Measurements from ENCODE around the gene SFMBT1. TPM values are rescaled to one million over a fixed set of nuclear protein-coding genes. Genes with fewer than 3 reads are reported as not detected.

The SFMBT1 gene
- total RNA-seq, 1 donor from 2014 or later = 9.1 TPM

DNA sequence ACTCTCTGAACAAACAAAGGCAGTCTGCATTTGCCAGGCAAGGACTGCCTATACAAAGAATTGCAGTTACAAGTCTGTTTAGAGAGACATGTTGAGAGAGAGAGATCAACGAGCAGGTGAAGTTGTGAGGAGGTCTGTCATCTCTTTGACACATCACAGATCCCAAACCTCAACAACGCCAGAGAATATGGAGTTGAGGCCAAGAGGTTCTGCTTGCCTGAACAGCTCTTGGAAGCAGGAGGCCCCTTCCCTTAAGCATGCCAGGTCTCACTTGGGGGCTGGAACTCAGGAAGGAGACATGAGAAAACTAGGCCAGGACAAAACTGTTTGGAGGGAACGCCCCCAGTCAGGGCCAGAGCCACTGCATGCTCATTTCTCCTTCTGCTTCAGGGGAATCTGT lies 188.7 kb downstream of the SFMBT1 start:
- Histone ChIP-seq H3K4me3 (no peak overlapping the region), H3K27me3 (no peaks in the 10 kb centered on the region), H3K9me3 (no peaks in the 10 kb centered on the region), H3K27ac (no peak overlapping the region), H3K4me1 (no peaks in the 10 kb centered on the region), H3K36me3 (no peaks in the 10 kb centered on the region)
- no peak for DNase-seq (ENCODE audit: extremely low spot score in 2 of 2)
- intact Hi-C loops (cut with DNase I) = no loop called here
- TF ChIP-seq POLR2AphosphoS5 (IDR thresholded peaks at IDR 0.05; ENCODE audit: insufficient read depth in 1 of 2, low read depth in 1 of 2) = no peak
- no peak for TF ChIP-seq CTCF (IDR thresholded peaks at IDR 0.05)
- TF ChIP-seq POLR2A (IDR thresholded peaks at IDR 0.05) = no peak

DNA sequence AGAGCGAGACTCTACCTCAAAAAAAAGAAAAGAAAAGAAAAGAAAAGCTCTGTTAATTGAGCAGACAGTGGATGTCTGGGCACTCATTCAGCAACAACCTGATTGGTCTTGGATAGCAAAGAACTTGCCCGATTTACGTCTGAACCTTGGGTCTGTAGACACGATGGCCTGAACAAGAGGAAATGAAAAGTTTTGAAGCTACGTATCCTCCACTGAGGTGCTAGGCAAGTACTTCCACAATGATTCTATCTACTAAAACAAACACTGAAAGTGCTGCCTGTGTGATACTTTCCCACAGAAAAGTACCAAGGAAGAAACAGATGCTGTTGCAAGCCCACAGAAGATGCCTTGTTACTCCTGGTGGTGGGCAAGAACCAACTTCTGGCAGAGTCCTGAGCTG lies 189.2 kb downstream of the SFMBT1 start:
- no peaks in the 10 kb centered on the region for H3K27me3 ChIP-seq
- no peak overlapping the region for H3K27ac ChIP-seq
- H3K4me1 ChIP-seq = no peaks in the 10 kb centered on the region
- H3K36me3 ChIP-seq = no peaks in the 10 kb centered on the region
- H3K4me3 ChIP-seq = no peak overlapping the region
- intact Hi-C loops (cut with DNase I) = no loop called here
- no peak for DNase-seq (ENCODE audit: extremely low spot score in 2 of 2)
- TF ChIP-seq POLR2A (IDR thresholded peaks at IDR 0.05) = no peak
- no peak for TF ChIP-seq CTCF (IDR thresholded peaks at IDR 0.05)
- no peak for TF ChIP-seq POLR2AphosphoS5 (IDR thresholded peaks at IDR 0.05; ENCODE audit: insufficient read depth in 1 of 2, low read depth in 1 of 2)
- no peaks in the 10 kb centered on the region for H3K9me3 ChIP-seq

DNA sequence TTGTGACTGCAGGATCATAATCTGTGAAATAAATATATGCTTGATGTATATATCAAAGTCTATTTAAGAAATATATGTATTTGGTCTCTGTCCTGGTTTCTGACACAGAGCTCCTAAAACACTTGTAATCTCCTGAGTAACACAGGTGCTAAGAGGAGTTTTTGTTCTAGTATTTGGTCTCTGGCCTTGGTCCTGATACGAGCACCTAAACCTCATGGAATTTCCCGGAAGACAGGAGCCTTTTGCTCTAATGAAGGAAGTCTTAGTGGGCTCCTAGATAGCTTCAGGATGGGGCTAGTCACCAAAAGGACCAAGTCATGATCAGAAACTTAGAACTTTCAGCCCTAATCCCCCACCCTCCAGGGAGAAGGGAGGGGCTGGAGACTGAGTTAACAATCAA lies 191.9 kb downstream of the SFMBT1 start:
- Histone ChIP-seq H3K27ac (no peak overlapping the region), H3K36me3 (peaks cover 0 to 15% of the 10 kb centered on the region in 2 donors), H3K4me1 (no peaks in the 10 kb centered on the region), H3K9me3 (no peaks in the 10 kb centered on the region), H3K4me3 (no peak overlapping the region), H3K27me3 (no peaks in the 10 kb centered on the region)
- no peak for TF ChIP-seq CTCF (IDR thresholded peaks at IDR 0.05)
- TF ChIP-seq POLR2A (IDR thresholded peaks at IDR 0.05) = no peak
- no peak for TF ChIP-seq POLR2AphosphoS5 (IDR thresholded peaks at IDR 0.05; ENCODE audit: insufficient read depth in 1 of 2, low read depth in 1 of 2)
- no peak for DNase-seq (ENCODE audit: extremely low spot score in 2 of 2)
- intact Hi-C loops (cut with DNase I) = no loop called here

Other genes with a start within 250 kb of the SFMBT1 start
- gene ITIH4, start 215.4 kb downstream of the SFMBT1 start, total RNA-seq = 5.9 TPM
- 30.2 TPM for gene MUSTN1, start 211.1 kb downstream of the SFMBT1 start, total RNA-seq
- 12.5 TPM for gene STIMATE, start 148.5 kb downstream of the SFMBT1 start, total RNA-seq
- 13.8 TPM for gene RFT1, start 84.4 kb upstream of the SFMBT1 start, total RNA-seq
- gene PRKCD, start 115.1 kb upstream of the SFMBT1 start, total RNA-seq = 32.2 TPM
- gene TKT, start 209.9 kb upstream of the SFMBT1 start, total RNA-seq = 423 TPM